ENCODE measurements around the gene TP53RK.

The TP53RK gene

GRCh38 chr20:46651091-46651962 lies 37.9 kb downstream of the TP53RK start, which contains the start of gene SLC13A3:
Gene SLC13A3 (minus strand): TSS chr20:46651459. CDS start chr20:46651421, 38 bp downstream.
- H2AK5ac ChIP-seq (ENCODE audit: low read length), result no peak within 1 kb of the TSS
- peaks cover 1% of the 10 kb centered on the region for H3K9me3 ChIP-seq (ENCODE audit: insufficient read depth, low read depth, low read length)
- H2BK12ac ChIP-seq (ENCODE audit: low read length), result no peak within 1 kb of the TSS
- H3K27me3 ChIP-seq (ENCODE audit: insufficient read depth, low read length), result peaks cover 3% of the 10 kb centered on the region
- WGBS (ENCODE audit: extremely low coverage, insufficient coverage, insufficient read length), result no CpG with 5 or more reads among the region's 55 CpGs
- H3K36me3 ChIP-seq (ENCODE audit: control insufficient read depth in 1 of 2, insufficient read depth in 2 of 2, low read length in 2 of 2), result no peaks in the 10 kb centered on the region
- no peak within 1 kb of the TSS for H3K4me3 ChIP-seq (ENCODE audit: low read depth, low read length)
- no peak within 1 kb of the TSS for H2AFZ ChIP-seq (ENCODE audit: insufficient read depth, low read length, poor library complexity)
- no peak within 1 kb of the TSS for H3K27ac ChIP-seq (ENCODE audit: low read depth, low read length)
- H4K12ac ChIP-seq (ENCODE audit: low read depth, low read length), result no peak within 1 kb of the TSS
- H3K18ac ChIP-seq (ENCODE audit: low read length), result no peak within 1 kb of the TSS
- peaks cover 0 to 6% of the 10 kb centered on the region in 2 experiments for H3K4me1 ChIP-seq (ENCODE audit: control insufficient read depth in 1 of 2, insufficient read depth in 2 of 2, low read length in 2 of 2)
- H2BK5ac ChIP-seq (ENCODE audit: low read depth, low read length, poor library complexity), result no peak within 1 kb of the TSS
- H4K91ac ChIP-seq (ENCODE audit: low read depth, low read length), result no peak within 1 kb of the TSS
- H3K9ac ChIP-seq (ENCODE audit: low read length), result no peak within 1 kb of the TSS
- H4K8ac ChIP-seq (ENCODE audit: low read depth, low read length), result no peak within 1 kb of the TSS
- DNase-seq, result peak; percentile 68 to 79
- H3K4me2 ChIP-seq (ENCODE audit: low read length), result peak within 1 kb of the TSS; percentile 18
- H2BK120ac ChIP-seq (ENCODE audit: insufficient read depth, low read length, poor library complexity), result no peak within 1 kb of the TSS
- no peak within 1 kb of the TSS for H3K14ac ChIP-seq (ENCODE audit: low read length)
- H3K79me1 ChIP-seq (ENCODE audit: low read length), result no peaks in the 10 kb centered on the region
- no peak within 1 kb of the TSS for H3K23ac ChIP-seq (ENCODE audit: low read length)
- H3K79me2 ChIP-seq (ENCODE audit: control insufficient read depth, insufficient read depth, low read length, poor library complexity), result no peaks in the 10 kb centered on the region
- H3K4ac ChIP-seq (ENCODE audit: low read depth, low read length), result no peak within 1 kb of the TSS

- H4K12ac ChIP-seq (ENCODE audit: low read depth, low read length), result no peak overlapping the region
- H3K9ac ChIP-seq (ENCODE audit: low read length), result no peak overlapping the region
- no peak overlapping the region for H3K27ac ChIP-seq (ENCODE audit: low read depth, low read length)
- no CpG with 5 or more reads among the region's 10 CpGs for WGBS (ENCODE audit: extremely low coverage, insufficient coverage, insufficient read length)
- no peak overlapping the region for H3K4ac ChIP-seq (ENCODE audit: low read depth, low read length)
- no peak overlapping the region for H3K14ac ChIP-seq (ENCODE audit: low read length)
- H4K8ac ChIP-seq (ENCODE audit: low read depth, low read length), result no peak overlapping the region
- H3K4me1 ChIP-seq (ENCODE audit: control insufficient read depth in 1 of 2, insufficient read depth in 2 of 2, low read length in 2 of 2), result peaks cover 0 to 6% of the 10 kb centered on the region in 2 experiments
- no peak overlapping the region for H2AFZ ChIP-seq (ENCODE audit: insufficient read depth, low read length, poor library complexity)
- H3K27me3 ChIP-seq (ENCODE audit: insufficient read depth, low read length), result peaks cover 3% of the 10 kb centered on the region
- H2BK5ac ChIP-seq (ENCODE audit: low read depth, low read length, poor library complexity), result no peak overlapping the region
- no peak overlapping the region for H3K18ac ChIP-seq (ENCODE audit: low read length)
- peaks cover 1% of the 10 kb centered on the region for H3K9me3 ChIP-seq (ENCODE audit: insufficient read depth, low read depth, low read length)
- no peak overlapping the region for H2BK12ac ChIP-seq (ENCODE audit: low read length)
- no peaks in the 10 kb centered on the region for H3K36me3 ChIP-seq (ENCODE audit: control insufficient read depth in 1 of 2, insufficient read depth in 2 of 2, low read length in 2 of 2)
- H3K4me3 ChIP-seq (ENCODE audit: low read depth, low read length), result no peak overlapping the region
- H3K79me2 ChIP-seq (ENCODE audit: control insufficient read depth, insufficient read depth, low read length, poor library complexity), result no peaks in the 10 kb centered on the region
- no peak overlapping the region for H3K4me2 ChIP-seq (ENCODE audit: low read length)
- no peak overlapping the region for H2AK5ac ChIP-seq (ENCODE audit: low read length)
- no peak overlapping the region for H2BK120ac ChIP-seq (ENCODE audit: insufficient read depth, low read length, poor library complexity)
- H3K79me1 ChIP-seq (ENCODE audit: low read length), result no peaks in the 10 kb centered on the region
- no peak overlapping the region for H4K91ac ChIP-seq (ENCODE audit: low read depth, low read length)
- no peak overlapping the region for H3K23ac ChIP-seq (ENCODE audit: low read length)
- peak; percentile 11 to 40 for DNase-seq
Measured at GRCh38 chr20:46650575-46651090, 38.6 kb downstream of the TP53RK start.

- H3K14ac ChIP-seq (ENCODE audit: low read length), result no peak overlapping the region
- no peaks in the 10 kb centered on the region for H3K36me3 ChIP-seq (ENCODE audit: control insufficient read depth in 1 of 2, insufficient read depth in 2 of 2, low read length in 2 of 2)
- H3K23ac ChIP-seq (ENCODE audit: low read length), result no peak overlapping the region
- WGBS (ENCODE audit: extremely low coverage, insufficient coverage, insufficient read length), result no CpG with 5 or more reads among the region's 9 CpGs
- no peak overlapping the region for H3K27ac ChIP-seq (ENCODE audit: low read depth, low read length)
- H3K4me1 ChIP-seq (ENCODE audit: control insufficient read depth in 1 of 2, insufficient read depth in 2 of 2, low read length in 2 of 2), result peaks cover 0 to 6% of the 10 kb centered on the region in 2 experiments
- H4K91ac ChIP-seq (ENCODE audit: low read depth, low read length), result no peak overlapping the region
- H2BK120ac ChIP-seq (ENCODE audit: insufficient read depth, low read length, poor library complexity), result no peak overlapping the region
- DNase-seq, result no peak
- H3K9ac ChIP-seq (ENCODE audit: low read length), result no peak overlapping the region
- H2BK12ac ChIP-seq (ENCODE audit: low read length), result no peak overlapping the region
- H3K4me3 ChIP-seq (ENCODE audit: low read depth, low read length), result no peak overlapping the region
- no peak overlapping the region for H2AFZ ChIP-seq (ENCODE audit: insufficient read depth, low read length, poor library complexity)
- H3K27me3 ChIP-seq (ENCODE audit: insufficient read depth, low read length), result peaks cover 3% of the 10 kb centered on the region
- no peak overlapping the region for H2BK5ac ChIP-seq (ENCODE audit: low read depth, low read length, poor library complexity)
- no peak overlapping the region for H3K4ac ChIP-seq (ENCODE audit: low read depth, low read length)
- H3K79me1 ChIP-seq (ENCODE audit: low read length), result no peaks in the 10 kb centered on the region
- no peak overlapping the region for H3K4me2 ChIP-seq (ENCODE audit: low read length)
- H3K18ac ChIP-seq (ENCODE audit: low read length), result no peak overlapping the region
- no peak overlapping the region for H4K12ac ChIP-seq (ENCODE audit: low read depth, low read length)
- H3K9me3 ChIP-seq (ENCODE audit: insufficient read depth, low read depth, low read length), result peaks cover 1% of the 10 kb centered on the region
- H3K79me2 ChIP-seq (ENCODE audit: control insufficient read depth, insufficient read depth, low read length, poor library complexity), result no peaks in the 10 kb centered on the region
- no peak overlapping the region for H2AK5ac ChIP-seq (ENCODE audit: low read length)
- no peak overlapping the region for H4K8ac ChIP-seq (ENCODE audit: low read depth, low read length)
Measured at GRCh38 chr20:46649965-46650542, 39.2 kb downstream of the TP53RK start.

DNA sequence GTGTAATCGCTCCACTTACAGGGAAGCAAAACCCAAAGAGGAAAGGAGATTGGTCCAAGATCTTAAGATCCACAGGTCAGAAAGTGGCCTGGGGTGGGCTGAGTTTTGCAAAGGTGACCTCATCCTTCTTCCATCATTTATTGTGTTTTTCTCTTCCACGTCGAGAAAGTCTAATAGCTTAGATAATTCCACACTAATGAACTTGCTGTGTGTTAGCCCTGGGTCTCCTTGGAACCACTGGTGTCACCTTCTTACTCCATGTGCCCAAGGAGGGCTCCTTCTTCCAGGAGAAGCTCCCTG lies 39.6 kb downstream of the TP53RK start:
- Histone ChIP-seq H2BK5ac (ENCODE audit: low read depth, low read length, poor library complexity) (no peak overlapping the region), H3K4me3 (ENCODE audit: low read depth, low read length) (no peak overlapping the region), H3K23ac (ENCODE audit: low read length) (no peak overlapping the region), H3K4me2 (ENCODE audit: low read length) (no peak overlapping the region), H4K91ac (ENCODE audit: low read depth, low read length) (no peak overlapping the region), H3K27me3 (ENCODE audit: insufficient read depth, low read length) (peaks cover 3% of the 10 kb centered on the region), H3K14ac (ENCODE audit: low read length) (no peak overlapping the region), H3K4ac (ENCODE audit: low read depth, low read length) (no peak overlapping the region), H2BK12ac (ENCODE audit: low read length) (no peak overlapping the region), H4K8ac (ENCODE audit: low read depth, low read length) (no peak overlapping the region), H3K4me1 (ENCODE audit: control insufficient read depth in 1 of 2, insufficient read depth in 2 of 2, low read length in 2 of 2) (peaks cover 0 to 6% of the 10 kb centered on the region in 2 experiments), H3K9ac (ENCODE audit: low read length) (no peak overlapping the region), H3K79me1 (ENCODE audit: low read length) (no peaks in the 10 kb centered on the region), H4K12ac (ENCODE audit: low read depth, low read length) (no peak overlapping the region), H3K79me2 (ENCODE audit: control insufficient read depth, insufficient read depth, low read length, poor library complexity) (no peaks in the 10 kb centered on the region), H3K27ac (ENCODE audit: low read depth, low read length) (no peak overlapping the region), H2AFZ (ENCODE audit: insufficient read depth, low read length, poor library complexity) (no peak overlapping the region), H2BK120ac (ENCODE audit: insufficient read depth, low read length, poor library complexity) (no peak overlapping the region), H3K18ac (ENCODE audit: low read length) (no peak overlapping the region), H3K36me3 (ENCODE audit: control insufficient read depth in 1 of 2, insufficient read depth in 2 of 2, low read length in 2 of 2) (no peaks in the 10 kb centered on the region), H3K9me3 (ENCODE audit: insufficient read depth, low read depth, low read length) (peaks cover 1% of the 10 kb centered on the region), H2AK5ac (ENCODE audit: low read length) (no peak overlapping the region)
- no CpG with 5 or more reads among the region's 3 CpGs for WGBS (ENCODE audit: extremely low coverage, insufficient coverage, insufficient read length)
- no peak for DNase-seq

Measured in trophoblast cell (in vitro differentiated cells and primary cell).